H9 (cell line): ENCODE data around the gene FBXL19. TPM values are rescaled to one million over a fixed set of nuclear protein-coding genes. Genes with fewer than 3 reads are reported as not detected.

Experiments used
- DNase-seq: peaks from one replicate; pipeline ENCODE4 v3.0.0-alpha.2; 2017
- H2AFZ ChIP-seq: one replicate; pipeline ENCODE4 v1.6.1; 2013; ENCODE audit warnings: mild to moderate bottlenecking, low read length, control low read depth, moderate library complexity
- H2AK5ac ChIP-seq: 2 replicates; pipeline ENCODE4 v1.6.1; 2013; ENCODE audit warnings: low read length, control low read depth, mixed read lengths; ENCODE audit not compliant: insufficient read length
- H2BK120ac ChIP-seq: one replicate; pipeline ENCODE4 v1.6.1; 2013; ENCODE audit warnings: low read depth, mild to moderate bottlenecking, low read length, control low read depth, inconsistent platforms; ENCODE audit not compliant: poor library complexity, severe bottlenecking
- H2BK12ac ChIP-seq: 2 replicates; pipeline ENCODE4 v1.6.1; 2013; ENCODE audit warnings: low read length, control low read depth, mixed read lengths, low read depth; ENCODE audit not compliant: insufficient read length
- H2BK15ac ChIP-seq: 2 replicates; pipeline ENCODE4 v1.6.1; 2013; ENCODE audit warnings: low read depth, low read length, control low read depth
- H2BK20ac ChIP-seq: one replicate; pipeline ENCODE4 v1.6.1; 2013; ENCODE audit warnings: low read depth, mild to moderate bottlenecking, low read length, control low read depth, inconsistent platforms; ENCODE audit not compliant: poor library complexity, severe bottlenecking
- H2BK5ac ChIP-seq: 2 replicates; pipeline ENCODE4 v1.6.1; 2013; ENCODE audit warnings: low read length, control low read depth, mixed read lengths; ENCODE audit not compliant: insufficient read length
- H3K14ac ChIP-seq: 2 replicates; pipeline ENCODE4 v1.6.1; 2013; ENCODE audit warnings: low read length, control low read depth; ENCODE audit not compliant: insufficient read depth
- H3K18ac ChIP-seq: 2 replicates; pipeline ENCODE4 v1.6.1; 2013; ENCODE audit warnings: low read depth, mild to moderate bottlenecking, mixed read lengths, low read length, control low read depth; ENCODE audit not compliant: insufficient read length
- H3K23ac ChIP-seq: 2 replicates; pipeline ENCODE4 v1.6.1; 2013; ENCODE audit warnings: low read length, control low read depth, mixed read lengths, low read depth; ENCODE audit not compliant: insufficient read length
- H3K23me2 ChIP-seq: 2 replicates; pipeline ENCODE4 v1.6.1; 2013; ENCODE audit warnings: low read depth, mild to moderate bottlenecking, mixed read lengths, low read length, control low read depth; ENCODE audit not compliant: insufficient read length, poor library complexity, severe bottlenecking
- H3K27ac ChIP-seq: 2 replicates; pipeline ENCODE4 v1.5.1; 2013; ENCODE audit warnings: low read length, control low read depth, mixed read lengths, low read depth; ENCODE audit not compliant: insufficient read length
- H3K27me3 ChIP-seq: 2 replicates; pipeline ENCODE4 v1.6.1; 2013; ENCODE audit warnings: low read length, control low read depth, inconsistent platforms; ENCODE audit not compliant: insufficient read depth
- H3K4ac ChIP-seq: 2 replicates; pipeline ENCODE4 v1.6.1; 2013; ENCODE audit warnings: low read depth, mild to moderate bottlenecking, control low read depth, inconsistent platforms, low read length, moderate library complexity
- H3K4me1 ChIP-seq: 2 replicates; pipeline ENCODE4 v1.6.1; 2013; ENCODE audit warnings: low read length, control low read depth, inconsistent platforms; ENCODE audit not compliant: insufficient read depth
- H3K4me2 ChIP-seq: 2 replicates; pipeline ENCODE4 v1.6.1; 2013; ENCODE audit warnings: low read length, control low read depth, mixed read lengths; ENCODE audit not compliant: insufficient read length, insufficient read depth
- H3K56ac ChIP-seq: 2 replicates; pipeline ENCODE4 v1.6.1; 2013; ENCODE audit warnings: low read depth, mild to moderate bottlenecking, mixed read lengths, low read length, control low read depth; ENCODE audit not compliant: insufficient read length
- H3K79me1 ChIP-seq: 2 replicates; pipeline ENCODE4 v1.6.1; 2013; ENCODE audit warnings: low read depth, mild to moderate bottlenecking, moderate library complexity, low read length, control low read depth, inconsistent platforms; ENCODE audit not compliant: insufficient read depth, poor library complexity, severe bottlenecking
- H3K79me2 ChIP-seq: 2 replicates; pipeline ENCODE4 v1.6.1; 2013; ENCODE audit warnings: low read length, control low read depth, inconsistent platforms; ENCODE audit not compliant: insufficient read depth
- H3K9ac ChIP-seq: 2 replicates; pipeline ENCODE4 v1.6.1; 2013; ENCODE audit warnings: low read length, control low read depth, mixed read lengths; ENCODE audit not compliant: insufficient read length; ENCODE audit errors: extremely low read depth
- H3K9me3 ChIP-seq: one replicate; pipeline ENCODE4 v1.6.1; 2013; ENCODE audit warnings: low read depth, low read length, inconsistent platforms; ENCODE audit not compliant: control insufficient read depth
- H3T11ph ChIP-seq: one replicate; pipeline ENCODE4 v1.6.1; 2013; ENCODE audit warnings: mild to moderate bottlenecking, low read length, control low read depth, inconsistent platforms
- H4K20me1 ChIP-seq: one replicate; pipeline ENCODE4 v1.6.1; 2013; ENCODE audit not compliant: control insufficient read depth, insufficient read length, insufficient read depth
- H4K5ac ChIP-seq: 2 replicates; pipeline ENCODE4 v1.6.1; 2013; ENCODE audit warnings: low read depth, mild to moderate bottlenecking, mixed read lengths, low read length, control low read depth; ENCODE audit not compliant: insufficient read length
- H4K8ac ChIP-seq: replicated peaks from 2 replicates; pipeline ENCODE4 v1.6.1; 2013; ENCODE audit warnings: low read length, control low read depth, mixed read lengths, low read depth; ENCODE audit not compliant: insufficient read length
- H4K91ac ChIP-seq: 2 replicates; pipeline ENCODE4 v1.6.1; 2013; ENCODE audit warnings: low read depth, mild to moderate bottlenecking, moderate library complexity, mixed read lengths, low read length, control low read depth; ENCODE audit not compliant: insufficient read length
- H3K27ac Mint-ChIP-seq, 3 experiments: 2 replicates in 2 of 3; 3 replicates in 1 of 3; pipeline ENCODE4 v1.8.0; 2020 to 2021; ENCODE audit warnings: mixed read lengths in 3 of 3, mild to moderate bottlenecking in 1 of 3, moderate library complexity in 1 of 3
- H3K27me3 Mint-ChIP-seq: 2 replicates; pipeline ENCODE4 v1.8.0; 2021; ENCODE audit warnings: low read depth, mild to moderate bottlenecking, moderate library complexity, mixed read lengths
- H3K36me3 Mint-ChIP-seq, 3 experiments: 2 replicates in 2 of 3; 3 replicates in 1 of 3; pipeline ENCODE4 v1.8.0; 2020 to 2021; ENCODE audit warnings: low read depth in 3 of 3, mixed read lengths in 3 of 3; ENCODE audit not compliant: insufficient read depth in 1 of 3
- H3K4me1 Mint-ChIP-seq, 2 experiments: 2 replicates each; pipeline ENCODE4 v1.8.0; 2020; ENCODE audit warnings: mixed read lengths in 2 of 2
- H3K4me3 Mint-ChIP-seq, 2 experiments: 2 replicates in 1 of 2; 3 replicates in 1 of 2; pipeline ENCODE4 v1.8.0; 2020 to 2021; ENCODE audit warnings: mild to moderate bottlenecking in 2 of 2, mixed read lengths in 2 of 2, moderate library complexity in 1 of 2
- H3K9me3 Mint-ChIP-seq, 2 experiments: 2 replicates in 1 of 2; 3 replicates in 1 of 2; pipeline ENCODE4 v1.8.0; 2020; ENCODE audit warnings: mild to moderate bottlenecking in 2 of 2, mixed read lengths in 2 of 2, moderate library complexity in 1 of 2
- WGBS: extraction: QIAGEN DNeasy Blood & Tissue Kit; methylation state at CpG from one replicate; pipeline ENCODE4 v1.1.7; 2013; ENCODE audit warnings: missing lambda C conversion rate, low lambda C conversion rate, mixed read lengths; ENCODE audit not compliant: insufficient read length; ENCODE audit errors: extremely low coverage; 5-methylcytosine and 5-hydroxymethylcytosine counted together
- total RNA-seq: library from RNA; stranded (reverse); gene quantifications from 2 replicates; pipeline ENCODE4 v1.2.1, GENCODE V29; 2021
- TF ChIP-seq, protein P1 (sequence below): fragments of 200-600 bp; sonication (generic); conservative IDR thresholded peaks from 3 replicates; pipeline ENCODE4 v1.8.0; 2021; ENCODE audit warnings: antibody characterized with exemption, mild to moderate bottlenecking

FBXL19 gene
- total RNA-seq, 1 experiment from 2014 or later, result 66.8 TPM

GRCh38 chr16:30896889-30897733, 26.3 kb upstream of the FBXL19 start:
- Histone ChIP-seq H2BK120ac (no peak overlapping the region), H4K5ac (no peak overlapping the region), H3K4me1 (peaks cover 3% of the 10 kb centered on the region; the same call in 1 of the 2 replicates), H3K79me1 (no peaks in the 10 kb centered on the region), H2BK15ac (no peak overlapping the region), H4K91ac (no peak overlapping the region), H2BK5ac (no peak overlapping the region), H3K23ac (no peak overlapping the region), H2AFZ (no peak overlapping the region), H3K18ac (peak overlapping the region; percentile 22), H3T11ph (no peak overlapping the region), H2BK12ac (no peak overlapping the region), H3K14ac (no peak overlapping the region), H3K27me3 (no peaks in the 10 kb centered on the region), H3K23me2 (peaks cover 24% of the 10 kb centered on the region), H4K8ac (no peak overlapping the region), H3K4ac (no peak overlapping the region), H3K79me2 (no peaks in the 10 kb centered on the region), H2BK20ac (no peak overlapping the region), H3K4me2 (peak overlapping the region; percentile 62), H3K27ac (no peak overlapping the region), H3K9ac (no peak overlapping the region), H2AK5ac (no peak overlapping the region), H4K20me1 (no peaks in the 10 kb centered on the region), H3K9me3 (no peaks in the 10 kb centered on the region), H3K56ac (no peak overlapping the region)
- peak; percentile 96 for DNase-seq
- no peaks in the 10 kb centered on the region; a peak in 1 of 7 replicates for H3K36me3 Mint-ChIP-seq
- H3K27me3 Mint-ChIP-seq, result peaks cover 32% of the 10 kb centered on the region
- H3K4me3 Mint-ChIP-seq, result peak overlapping the region; percentile 80 to 94
- no CpG with 5 or more reads among the region's 31 CpGs for WGBS
- peak overlapping the region; percentile 98 to 100 (median 99) for H3K27ac Mint-ChIP-seq
- H3K4me1 Mint-ChIP-seq, result peaks cover 28 to 29% of the 10 kb centered on the region in 2 experiments
- H3K9me3 Mint-ChIP-seq, result peaks cover 0 to 2% of the 10 kb centered on the region in 2 experiments; a peak in 1 of 5 replicates
- TF ChIP-seq, protein P1, sequence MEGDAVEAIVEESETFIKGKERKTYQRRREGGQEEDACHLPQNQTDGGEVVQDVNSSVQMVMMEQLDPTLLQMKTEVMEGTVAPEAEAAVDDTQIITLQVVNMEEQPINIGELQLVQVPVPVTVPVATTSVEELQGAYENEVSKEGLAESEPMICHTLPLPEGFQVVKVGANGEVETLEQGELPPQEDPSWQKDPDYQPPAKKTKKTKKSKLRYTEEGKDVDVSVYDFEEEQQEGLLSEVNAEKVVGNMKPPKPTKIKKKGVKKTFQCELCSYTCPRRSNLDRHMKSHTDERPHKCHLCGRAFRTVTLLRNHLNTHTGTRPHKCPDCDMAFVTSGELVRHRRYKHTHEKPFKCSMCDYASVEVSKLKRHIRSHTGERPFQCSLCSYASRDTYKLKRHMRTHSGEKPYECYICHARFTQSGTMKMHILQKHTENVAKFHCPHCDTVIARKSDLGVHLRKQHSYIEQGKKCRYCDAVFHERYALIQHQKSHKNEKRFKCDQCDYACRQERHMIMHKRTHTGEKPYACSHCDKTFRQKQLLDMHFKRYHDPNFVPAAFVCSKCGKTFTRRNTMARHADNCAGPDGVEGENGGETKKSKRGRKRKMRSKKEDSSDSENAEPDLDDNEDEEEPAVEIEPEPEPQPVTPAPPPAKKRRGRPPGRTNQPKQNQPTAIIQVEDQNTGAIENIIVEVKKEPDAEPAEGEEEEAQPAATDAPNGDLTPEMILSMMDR, result no peak
